ENCODE data around the gene FHIT. TPM values are rescaled to one million over a fixed set of nuclear protein-coding genes. Genes with fewer than 3 reads are reported as not detected.

The FHIT gene
- total RNA-seq, 1 donor from 2014 or later, result 23.8 TPM

DNA sequence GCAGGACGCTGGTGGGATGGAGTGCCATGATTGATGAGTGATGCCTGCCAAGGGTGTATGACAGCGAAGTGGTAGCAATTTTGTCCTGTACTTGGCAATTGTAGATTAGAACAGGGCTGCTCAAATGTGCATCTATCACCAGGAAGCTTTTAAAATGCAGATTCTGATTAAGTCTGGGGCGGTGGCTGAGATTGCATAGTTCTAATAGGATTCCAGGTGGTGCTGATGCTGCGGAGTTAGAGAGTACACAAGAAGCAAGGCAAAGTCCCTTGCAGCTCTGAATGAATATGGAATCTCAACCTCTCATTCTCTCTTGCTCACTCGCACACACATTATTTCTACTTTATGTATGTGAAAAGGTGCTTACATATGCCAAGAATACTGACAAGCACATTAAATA is 670.4 kb downstream of the FHIT start:
- Mint-ChIP-seq H3K4me3 (no peak overlapping the region), H3K27me3 (peaks cover 9% of the 10 kb centered on the region), H3K36me3 (ENCODE audit: low read depth) (no peaks in the 10 kb centered on the region), H3K27ac (no peak overlapping the region), H3K4me1 (no peaks in the 10 kb centered on the region), H3K9me3 (no peaks in the 10 kb centered on the region)
- intact Hi-C loops (cut with micrococcal nuclease), result no loop called here
- DNase-seq, result no peak

DNA sequence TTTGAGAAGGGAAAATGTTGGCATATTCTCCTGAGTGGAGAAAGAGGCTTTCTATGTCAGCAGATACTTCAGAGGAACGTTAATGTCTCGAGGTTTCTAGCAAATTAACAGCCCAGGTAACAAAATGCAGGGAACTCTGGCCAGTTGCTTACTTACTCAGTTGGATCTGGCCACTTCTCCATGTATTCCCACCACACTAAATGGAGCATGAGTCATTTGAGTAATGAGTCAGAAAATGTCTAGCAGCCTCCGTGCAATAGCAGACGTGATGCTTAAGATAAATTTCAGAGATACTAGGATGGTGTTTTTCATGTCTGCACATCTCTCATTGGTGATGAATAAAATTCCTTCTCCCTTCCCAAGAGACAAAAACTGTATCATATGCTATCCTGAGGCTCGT is 671.5 kb downstream of the FHIT start:
- DNase-seq, result no peak
- H3K36me3 Mint-ChIP-seq (ENCODE audit: low read depth), result no peaks in the 10 kb centered on the region
- H3K27me3 Mint-ChIP-seq, result peaks cover 12% of the 10 kb centered on the region
- H3K4me1 Mint-ChIP-seq, result no peaks in the 10 kb centered on the region
- no peak overlapping the region for H3K27ac Mint-ChIP-seq
- no peak overlapping the region for H3K4me3 Mint-ChIP-seq
- intact Hi-C loops (cut with micrococcal nuclease), result no loop called here
- H3K9me3 Mint-ChIP-seq, result no peaks in the 10 kb centered on the region

- H3K27me3 Mint-ChIP-seq, result peaks cover 12% of the 10 kb centered on the region
- H3K4me3 Mint-ChIP-seq, result no peak overlapping the region
- no peak overlapping the region for H3K27ac Mint-ChIP-seq
- H3K9me3 Mint-ChIP-seq, result no peaks in the 10 kb centered on the region
- H3K4me1 Mint-ChIP-seq, result no peaks in the 10 kb centered on the region
- intact Hi-C loops (cut with micrococcal nuclease), result no loop called here
- H3K36me3 Mint-ChIP-seq (ENCODE audit: low read depth), result no peaks in the 10 kb centered on the region
- no peak for DNase-seq
These were observed 672.3 kb downstream of the FHIT start for GRCh38 chr3:60578936-60579335.

DNA sequence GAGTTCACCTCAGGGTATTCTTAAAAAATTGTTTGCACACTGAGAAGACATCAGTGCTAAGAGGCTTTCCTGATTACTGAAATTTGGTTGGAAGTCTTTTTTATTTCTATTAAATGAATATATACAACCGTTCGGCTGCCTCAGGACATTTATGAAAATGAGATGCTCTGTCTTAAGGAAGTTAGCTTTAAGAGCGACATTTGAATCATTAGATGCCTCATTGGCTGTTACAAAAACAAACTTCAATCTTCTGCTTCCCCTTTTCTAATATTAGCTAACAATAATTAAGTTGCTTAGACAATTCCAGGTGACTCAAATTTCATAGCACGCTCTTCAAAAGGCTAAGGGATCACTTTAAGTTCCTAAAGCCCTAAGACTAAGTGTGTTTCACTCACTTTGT is 673.7 kb downstream of the FHIT start:
- no peak overlapping the region for H3K4me3 Mint-ChIP-seq
- no peaks in the 10 kb centered on the region for H3K4me1 Mint-ChIP-seq
- H3K9me3 Mint-ChIP-seq, result no peaks in the 10 kb centered on the region
- no peak overlapping the region for H3K27ac Mint-ChIP-seq
- H3K36me3 Mint-ChIP-seq (ENCODE audit: low read depth), result no peaks in the 10 kb centered on the region
- intact Hi-C loops (cut with micrococcal nuclease), result no loop called here
- DNase-seq, result no peak
- peaks cover 12% of the 10 kb centered on the region for H3K27me3 Mint-ChIP-seq

DNA sequence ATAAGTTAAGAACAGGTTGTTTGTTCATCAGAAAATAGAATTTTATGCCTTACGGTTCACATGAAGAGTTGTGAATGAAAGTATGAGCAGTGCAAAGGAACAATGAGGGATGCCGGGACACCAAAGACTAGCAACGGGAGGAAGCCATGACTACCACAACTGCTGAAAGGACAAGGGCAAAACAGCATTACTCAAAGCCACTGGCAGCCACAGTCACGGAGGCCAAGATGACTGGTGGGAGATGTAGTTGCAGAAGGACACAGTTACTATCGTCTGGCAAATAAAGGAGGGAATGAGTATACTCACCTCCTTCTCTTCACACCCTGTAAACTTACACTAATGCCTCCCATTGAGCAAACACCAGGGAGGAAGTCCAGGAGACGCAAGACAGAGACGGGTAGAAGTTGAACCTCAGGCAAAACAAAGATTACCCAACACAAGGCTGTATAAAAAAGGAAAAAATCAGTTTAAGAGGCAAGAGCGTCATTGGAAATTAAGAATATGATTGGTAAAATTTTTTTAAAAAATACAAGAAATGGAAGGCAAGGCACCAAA is 675.5 kb downstream of the FHIT start:
- Mint-ChIP-seq H3K4me3 (no peak overlapping the region), H3K4me1 (no peaks in the 10 kb centered on the region), H3K36me3 (ENCODE audit: low read depth) (no peaks in the 10 kb centered on the region), H3K9me3 (no peaks in the 10 kb centered on the region), H3K27me3 (peaks cover 11% of the 10 kb centered on the region), H3K27ac (no peak overlapping the region)
- intact Hi-C loops (cut with micrococcal nuclease), result no loop called here
- no peak for DNase-seq

DNA sequence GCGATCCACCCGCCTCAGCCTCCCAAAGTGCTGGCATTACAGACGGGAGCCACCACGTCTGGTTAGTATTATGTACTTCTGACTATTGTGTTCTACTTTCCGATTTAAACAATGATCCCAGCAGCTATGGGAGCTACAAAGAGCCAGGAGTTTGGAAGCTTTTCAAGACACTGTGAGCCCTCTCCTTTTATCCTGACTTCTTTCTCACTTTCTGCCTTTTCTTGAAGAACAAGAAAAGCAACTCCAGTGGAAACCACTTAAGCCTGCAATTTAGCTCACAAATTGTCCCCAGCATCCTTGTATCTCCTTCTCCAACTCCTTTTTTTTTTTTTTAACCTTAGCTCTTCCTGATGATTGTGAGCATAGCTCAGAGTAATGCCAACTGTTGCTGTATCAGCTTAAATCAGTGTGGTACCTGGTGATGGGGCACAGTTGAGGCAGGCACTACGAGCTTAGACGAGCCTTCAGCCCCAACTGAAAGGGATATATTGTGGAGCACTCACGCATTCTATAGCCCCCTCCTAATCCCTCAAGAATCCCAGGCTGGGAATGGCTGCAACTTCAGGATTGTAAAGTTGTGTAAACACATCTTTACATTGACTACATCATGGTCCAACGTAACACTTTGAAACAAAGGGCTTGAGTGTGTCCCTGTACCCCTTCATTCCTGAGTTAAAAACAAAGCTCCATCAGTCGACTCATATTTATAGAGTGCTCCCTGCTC is 677.0 kb downstream of the FHIT start:
- H3K36me3 Mint-ChIP-seq (ENCODE audit: low read depth), result no peaks in the 10 kb centered on the region
- no peak for DNase-seq
- no peaks in the 10 kb centered on the region for H3K9me3 Mint-ChIP-seq
- H3K4me3 Mint-ChIP-seq, result no peak overlapping the region
- H3K27ac Mint-ChIP-seq, result no peak overlapping the region
- no peaks in the 10 kb centered on the region for H3K4me1 Mint-ChIP-seq
- intact Hi-C loops (cut with micrococcal nuclease), result no loop called here
- H3K27me3 Mint-ChIP-seq, result peaks cover 5% of the 10 kb centered on the region

- Mint-ChIP-seq H3K27me3 (peaks cover 5% of the 10 kb centered on the region), H3K27ac (no peak overlapping the region), H3K36me3 (ENCODE audit: low read depth) (no peaks in the 10 kb centered on the region), H3K4me3 (no peak overlapping the region), H3K9me3 (no peaks in the 10 kb centered on the region), H3K4me1 (no peaks in the 10 kb centered on the region)
- intact Hi-C loops (cut with micrococcal nuclease), result no loop called here
- no peak for DNase-seq
These were observed 677.8 kb downstream of the FHIT start for GRCh38 chr3:60573494-60573893.

DNA sequence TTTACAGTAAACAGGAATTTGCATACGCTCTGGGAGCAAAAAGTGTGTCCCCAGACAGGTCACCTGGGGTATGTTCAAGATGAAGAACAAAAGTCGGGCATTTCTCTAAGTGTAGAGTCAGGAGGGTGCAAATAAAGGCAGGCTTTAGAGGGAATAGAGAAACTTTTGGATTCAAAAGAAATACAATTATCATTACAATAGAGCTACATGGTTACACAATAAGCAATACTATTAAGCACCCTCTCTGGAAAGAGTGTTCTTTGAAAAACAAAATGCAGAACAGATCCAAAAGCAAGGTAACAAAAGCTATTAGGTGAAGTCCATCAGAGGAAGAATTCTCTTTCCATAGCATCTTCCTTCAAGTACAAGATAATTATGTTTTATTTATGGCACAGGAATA is 679.7 kb downstream of the FHIT start:
- H3K27ac Mint-ChIP-seq, result no peak overlapping the region
- H3K4me3 Mint-ChIP-seq, result no peak overlapping the region
- no peak for DNase-seq
- H3K9me3 Mint-ChIP-seq, result peaks cover 4% of the 10 kb centered on the region
- intact Hi-C loops (cut with micrococcal nuclease), result no loop called here
- H3K4me1 Mint-ChIP-seq, result no peaks in the 10 kb centered on the region
- peaks cover 5% of the 10 kb centered on the region for H3K27me3 Mint-ChIP-seq
- H3K36me3 Mint-ChIP-seq (ENCODE audit: low read depth), result no peaks in the 10 kb centered on the region

DNA sequence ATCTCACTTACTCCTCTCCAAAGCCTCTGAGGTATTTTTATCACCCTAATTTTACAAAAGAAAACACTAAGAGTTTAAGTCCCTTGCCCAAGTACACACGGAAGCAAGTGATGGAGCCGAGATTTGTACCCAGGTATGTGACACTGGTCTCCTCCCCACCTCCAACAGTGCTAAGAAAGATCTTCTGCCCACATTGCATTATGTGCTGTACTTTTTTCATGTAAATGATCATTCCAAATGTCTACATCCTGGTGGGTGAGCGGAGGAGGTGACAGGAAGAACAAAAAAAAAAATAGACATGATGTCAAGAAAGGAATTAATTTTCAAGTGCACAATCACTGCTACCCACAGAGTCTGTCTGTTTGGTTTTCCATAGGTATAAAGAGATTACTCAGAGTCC is 694.1 kb downstream of the FHIT start:
- Mint-ChIP-seq H3K36me3 (ENCODE audit: low read depth) (no peaks in the 10 kb centered on the region), H3K4me3 (no peak overlapping the region), H3K27me3 (no peaks in the 10 kb centered on the region), H3K4me1 (peaks cover 19% of the 10 kb centered on the region), H3K9me3 (peaks cover 3% of the 10 kb centered on the region), H3K27ac (no peak overlapping the region)
- no peak for DNase-seq
- intact Hi-C loops (cut with micrococcal nuclease), result loop anchor here (10.0 kb wide), 1 partner anchor 472 kb away; no protein-coding TSS in a partner anchor

DNA sequence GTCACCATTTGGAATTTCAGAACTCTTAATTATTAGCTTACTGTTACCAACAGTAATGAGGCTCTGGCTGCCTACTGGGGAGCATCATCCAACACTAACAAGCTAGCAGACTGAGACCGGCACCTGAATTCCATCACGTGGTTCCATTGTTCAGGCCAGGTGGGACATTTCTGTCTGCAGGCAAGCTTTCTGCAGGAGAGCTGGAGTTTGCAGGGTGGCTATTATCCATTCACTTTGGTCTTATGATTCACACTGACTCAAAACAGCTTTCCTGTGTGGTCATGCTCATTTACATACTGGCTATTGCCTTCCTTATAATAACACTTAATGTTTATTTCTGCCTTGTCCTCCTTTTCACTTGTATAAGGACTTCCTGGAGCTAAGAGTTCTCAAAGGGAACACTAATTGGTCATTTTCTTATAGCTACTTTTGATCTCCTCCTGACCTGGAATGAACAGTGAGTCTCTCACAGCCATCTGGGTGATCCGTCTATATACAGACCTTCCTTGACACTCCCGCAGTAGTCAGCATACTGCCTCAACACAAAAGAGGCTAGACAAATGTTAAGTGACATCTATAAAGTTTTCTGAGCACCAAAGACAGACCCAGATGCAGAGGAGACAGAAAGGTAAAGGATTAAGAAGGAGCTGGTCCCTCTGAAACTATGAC is 695.4 kb downstream of the FHIT start:
- H3K36me3 Mint-ChIP-seq (ENCODE audit: low read depth), result peaks cover 2% of the 10 kb centered on the region
- no peak overlapping the region for H3K4me3 Mint-ChIP-seq
- intact Hi-C loops (cut with micrococcal nuclease), result loop anchor here (10.0 kb wide), 1 partner anchor 471 kb away; no protein-coding TSS in a partner anchor
- DNase-seq, result peak; percentile 56
- no peak overlapping the region for H3K27ac Mint-ChIP-seq
- peaks cover 7% of the 10 kb centered on the region for H3K9me3 Mint-ChIP-seq
- peaks cover 24% of the 10 kb centered on the region for H3K4me1 Mint-ChIP-seq
- no peaks in the 10 kb centered on the region for H3K27me3 Mint-ChIP-seq

GRCh38 chr3:60553144-60553543 is 698.1 kb downstream of the FHIT start:
- peaks cover 26% of the 10 kb centered on the region for H3K4me1 Mint-ChIP-seq
- no peak overlapping the region for H3K4me3 Mint-ChIP-seq
- no peak overlapping the region for H3K27ac Mint-ChIP-seq
- intact Hi-C loops (cut with micrococcal nuclease), result loop anchor here (10.0 kb wide), 1 partner anchor 468 kb away; no protein-coding TSS in a partner anchor
- DNase-seq, result no peak
- H3K9me3 Mint-ChIP-seq, result peaks cover 5% of the 10 kb centered on the region
- H3K27me3 Mint-ChIP-seq, result no peaks in the 10 kb centered on the region
- H3K36me3 Mint-ChIP-seq (ENCODE audit: low read depth), result peaks cover 2% of the 10 kb centered on the region

GRCh38 chr3:60552581-60552980 is 698.7 kb downstream of the FHIT start:
- H3K4me1 Mint-ChIP-seq, result peaks cover 26% of the 10 kb centered on the region
- no peak for DNase-seq
- H3K27me3 Mint-ChIP-seq, result no peaks in the 10 kb centered on the region
- H3K27ac Mint-ChIP-seq, result no peak overlapping the region
- peaks cover 2% of the 10 kb centered on the region for H3K36me3 Mint-ChIP-seq (ENCODE audit: low read depth)
- peaks cover 5% of the 10 kb centered on the region for H3K9me3 Mint-ChIP-seq
- H3K4me3 Mint-ChIP-seq, result no peak overlapping the region
- intact Hi-C loops (cut with micrococcal nuclease), result loop anchor here (1.0 to 10.0 kb wide), 2 partner anchors 363 to 468 kb away; no protein-coding TSS in a partner anchor

- peaks cover 7% of the 10 kb centered on the region for H3K9me3 Mint-ChIP-seq
- H3K4me1 Mint-ChIP-seq, result peaks cover 26% of the 10 kb centered on the region
- no peak overlapping the region for H3K27ac Mint-ChIP-seq
- intact Hi-C loops (cut with micrococcal nuclease), result loop anchor here (1.0 to 10.0 kb wide), 2 partner anchors 362 to 467 kb away; no protein-coding TSS in a partner anchor
- peaks cover 1% of the 10 kb centered on the region for H3K27me3 Mint-ChIP-seq
- DNase-seq, result no peak
- peaks cover 2% of the 10 kb centered on the region for H3K36me3 Mint-ChIP-seq (ENCODE audit: low read depth)
- no peak overlapping the region for H3K4me3 Mint-ChIP-seq
These were observed 699.6 kb downstream of the FHIT start for GRCh38 chr3:60551455-60552209.
